BE2C (cell line): ENCODE data around the gene GGA3.

Experiments used
- DNase-seq: peaks from one replicate; pipeline ENCODE4 v3.0.0-alpha.2; 2020
- H3K27me3 ChIP-seq: fragments of 250-450 bp; sonication (Bioruptor Pico); 2 replicates; pipeline ENCODE4 v1.5.1; 2020; ENCODE audit warnings: mild to moderate bottlenecking
- H3K36me3 ChIP-seq: fragments of 250-450 bp; sonication (Bioruptor Pico); 2 replicates; pipeline ENCODE4 v1.5.1; 2020; ENCODE audit warnings: mild to moderate bottlenecking
- H3K4me1 ChIP-seq: fragments of 250-450 bp; sonication (Bioruptor Pico); 2 replicates; pipeline ENCODE4 v1.5.1; 2020
- H3K4me3 ChIP-seq: 2 replicates; pipeline ENCODE4 v1.5.1; 2011; ENCODE audit warnings: low read depth, low read length
- H3K9me3 ChIP-seq: fragments of 250-450 bp; sonication (Bioruptor Pico); 2 replicates; pipeline ENCODE4 v1.5.1; 2020
- TF ChIP-seq, protein P1 (sequence below): IDR thresholded peaks from 2 replicates; pipeline ENCODE4 v1.5.1; 2012; ENCODE audit warnings: mild to moderate bottlenecking, low read depth, low read length

GGA3 gene

DNA sequence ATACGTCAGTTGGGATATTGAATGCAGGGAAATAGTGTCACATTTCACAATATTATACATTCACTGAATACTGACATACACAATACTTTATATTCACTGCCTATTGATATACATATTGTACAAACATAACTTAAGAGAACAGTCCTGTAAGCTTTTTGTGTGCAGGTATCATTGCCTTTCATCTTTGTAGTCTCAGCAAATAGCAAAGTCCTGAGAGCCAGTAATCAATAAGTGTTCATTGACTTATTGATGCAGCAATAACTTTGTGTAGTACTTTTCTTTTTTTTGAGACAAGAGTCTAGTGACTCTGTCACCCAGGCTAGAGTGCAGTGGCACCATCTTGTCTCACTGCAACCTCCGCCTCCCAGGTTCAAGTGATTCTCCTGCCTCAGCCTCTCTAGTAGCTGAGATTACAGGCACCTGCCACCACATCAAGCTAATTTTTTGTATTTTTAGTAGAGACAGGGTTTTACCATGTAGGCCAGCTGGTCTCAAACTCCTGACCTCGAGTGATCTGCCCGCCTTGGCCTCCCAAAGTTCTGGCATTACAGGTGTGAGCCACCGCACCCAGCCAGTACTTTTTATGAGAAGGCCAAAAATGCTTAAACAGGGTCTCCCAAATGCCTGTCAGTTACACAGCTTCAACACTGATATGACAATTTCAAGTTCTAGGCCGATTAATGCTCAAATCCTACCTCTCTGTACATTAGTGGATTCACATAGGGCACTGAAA lies 61.4 kb downstream of the GGA3 start:
- TF ChIP-seq, protein P1, sequence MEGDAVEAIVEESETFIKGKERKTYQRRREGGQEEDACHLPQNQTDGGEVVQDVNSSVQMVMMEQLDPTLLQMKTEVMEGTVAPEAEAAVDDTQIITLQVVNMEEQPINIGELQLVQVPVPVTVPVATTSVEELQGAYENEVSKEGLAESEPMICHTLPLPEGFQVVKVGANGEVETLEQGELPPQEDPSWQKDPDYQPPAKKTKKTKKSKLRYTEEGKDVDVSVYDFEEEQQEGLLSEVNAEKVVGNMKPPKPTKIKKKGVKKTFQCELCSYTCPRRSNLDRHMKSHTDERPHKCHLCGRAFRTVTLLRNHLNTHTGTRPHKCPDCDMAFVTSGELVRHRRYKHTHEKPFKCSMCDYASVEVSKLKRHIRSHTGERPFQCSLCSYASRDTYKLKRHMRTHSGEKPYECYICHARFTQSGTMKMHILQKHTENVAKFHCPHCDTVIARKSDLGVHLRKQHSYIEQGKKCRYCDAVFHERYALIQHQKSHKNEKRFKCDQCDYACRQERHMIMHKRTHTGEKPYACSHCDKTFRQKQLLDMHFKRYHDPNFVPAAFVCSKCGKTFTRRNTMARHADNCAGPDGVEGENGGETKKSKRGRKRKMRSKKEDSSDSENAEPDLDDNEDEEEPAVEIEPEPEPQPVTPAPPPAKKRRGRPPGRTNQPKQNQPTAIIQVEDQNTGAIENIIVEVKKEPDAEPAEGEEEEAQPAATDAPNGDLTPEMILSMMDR: no peak
- Histone ChIP-seq H3K9me3 (no peaks in the 10 kb centered on the region), H3K4me1 (no peaks in the 10 kb centered on the region), H3K36me3 (no peaks in the 10 kb centered on the region), H3K4me3 (no peak overlapping the region), H3K27me3 (no peaks in the 10 kb centered on the region)
- no peak for DNase-seq

DNA sequence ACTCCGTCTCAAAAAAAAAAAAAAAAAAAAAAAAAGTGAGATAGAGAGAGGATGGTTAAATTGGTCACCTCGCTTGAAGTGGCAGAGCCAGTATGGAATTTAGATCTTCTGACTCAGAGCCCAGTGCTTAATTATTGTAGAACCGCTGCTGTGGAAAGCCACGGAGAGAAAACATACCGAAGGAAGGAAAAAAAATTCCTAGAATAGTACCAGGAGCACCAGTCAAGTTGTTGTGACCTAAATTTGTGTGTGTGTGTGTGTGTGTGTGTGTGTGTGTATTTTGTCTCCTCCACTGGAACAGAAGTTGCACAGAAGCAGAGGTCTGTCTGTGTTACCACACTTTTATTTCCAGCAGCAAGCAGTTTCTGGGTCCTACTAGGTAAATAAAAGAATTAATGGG lies 66.5 kb downstream of the GGA3 start:
- Histone ChIP-seq H3K27me3 (no peaks in the 10 kb centered on the region), H3K9me3 (no peaks in the 10 kb centered on the region; the same call in 1 of the 2 replicates), H3K4me1 (no peaks in the 10 kb centered on the region), H3K4me3 (no peak overlapping the region), H3K36me3 (no peaks in the 10 kb centered on the region)
- no peak for DNase-seq
- TF ChIP-seq, protein P1: no peak

DNA sequence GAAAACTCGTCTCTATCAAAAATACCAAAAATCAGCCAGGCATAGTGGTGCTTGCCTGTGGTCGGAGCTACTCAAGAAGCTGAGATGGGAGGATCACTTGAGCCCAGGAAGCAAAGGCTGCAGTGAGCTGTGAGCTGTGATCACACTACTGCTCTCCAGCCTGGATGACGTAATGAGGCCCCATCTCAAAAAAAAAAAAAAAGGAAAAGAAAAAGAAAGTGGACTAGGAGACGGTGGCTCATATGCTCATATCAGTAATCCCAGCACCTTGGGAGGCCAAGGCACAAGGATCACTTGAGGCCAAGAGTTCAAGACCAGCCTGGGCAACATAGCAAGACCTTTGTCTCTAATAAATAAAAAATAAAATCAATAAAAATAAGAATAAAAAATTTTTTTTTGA lies 69.8 kb downstream of the GGA3 start:
- H3K4me1 ChIP-seq: no peaks in the 10 kb centered on the region
- no peak overlapping the region for H3K4me3 ChIP-seq
- no peak for DNase-seq
- H3K9me3 ChIP-seq: no peaks in the 10 kb centered on the region; the same call in 1 of the 2 replicates
- H3K27me3 ChIP-seq: no peaks in the 10 kb centered on the region
- no peaks in the 10 kb centered on the region for H3K36me3 ChIP-seq
- TF ChIP-seq, protein P1: no peak

DNA sequence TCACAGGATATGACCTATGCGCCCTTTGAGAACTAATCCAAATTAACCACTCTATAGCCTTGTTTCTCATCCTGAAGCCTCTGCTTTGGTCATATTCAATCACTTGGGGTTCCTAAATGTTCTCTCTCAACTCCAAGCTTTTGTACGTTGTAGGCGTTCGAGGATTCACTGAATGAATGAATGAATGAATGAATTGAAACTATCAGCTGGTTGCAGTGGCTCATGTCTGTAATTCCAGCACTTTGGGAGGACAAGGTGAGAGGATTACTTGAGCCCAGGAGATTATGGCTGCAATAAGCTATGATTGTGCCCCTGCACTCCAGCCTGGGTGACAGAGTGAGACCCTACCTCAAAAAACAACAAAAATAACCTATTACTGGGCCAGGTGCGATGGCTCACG lies 72.8 kb downstream of the GGA3 start:
- TF ChIP-seq, protein P1: no peak
- Histone ChIP-seq H3K36me3 (no peaks in the 10 kb centered on the region), H3K27me3 (no peaks in the 10 kb centered on the region), H3K4me1 (no peaks in the 10 kb centered on the region), H3K9me3 (no peaks in the 10 kb centered on the region; the same call in 1 of the 2 replicates), H3K4me3 (no peak overlapping the region)
- DNase-seq: no peak
